Urothelium cell line (cell line): Measurements from ENCODE around the gene PCDH10.

Experiments
- DNase-seq: peaks from one replicate; pipeline ENCODE4 v3.0.0; 2011; ENCODE audit warnings: low spot score, mixed read lengths
- FAIRE-seq: peaks from 2 replicates; lab custom pipeline; 2011; peaks lifted over from hg19 to GRCh38; lab: Jason Lieb, UNC

The PCDH10 gene

GRCh38 chr4:133148690-133149363 lies at the start of gene PCDH10:
PCDH10 (plus strand) TSS chr4:133149294; CDS start chr4:133150141, 847 bp downstream.
- DNase-seq (no peak), FAIRE-seq (no peak)

- no peak for DNase-seq
- no peak for FAIRE-seq
Observed at GRCh38 chr4:133102043-133102442, 47.1 kb upstream of the PCDH10 start.

- FAIRE-seq (no peak), DNase-seq (no peak)
Observed at GRCh38 chr4:133102612-133103409, 46.3 kb upstream of the PCDH10 start.

- no peak for DNase-seq
- FAIRE-seq, result no peak
Observed at GRCh38 chr4:133112641-133113040, 36.5 kb upstream of the PCDH10 start.

DNA sequence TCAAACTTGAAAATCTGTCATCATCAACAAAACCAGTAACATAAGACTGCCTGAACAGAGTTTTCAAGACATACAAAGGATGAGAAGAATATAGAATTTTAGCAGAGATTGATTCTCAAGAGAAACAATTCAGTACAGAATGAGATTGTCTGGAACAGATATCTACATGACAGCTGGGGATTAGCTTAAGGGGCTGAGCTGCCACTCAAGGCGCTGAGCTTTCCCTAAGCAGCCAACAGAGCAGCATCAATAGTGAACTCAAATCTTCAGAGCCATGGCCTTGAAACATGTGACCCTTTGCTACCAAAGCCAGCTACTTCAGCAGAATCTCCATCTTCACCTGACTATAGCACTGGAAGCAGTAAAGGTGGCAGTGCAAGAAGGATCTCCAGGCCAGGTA lies 24.3 kb upstream of the PCDH10 start:
- no peak for FAIRE-seq
- DNase-seq, result no peak

DNA sequence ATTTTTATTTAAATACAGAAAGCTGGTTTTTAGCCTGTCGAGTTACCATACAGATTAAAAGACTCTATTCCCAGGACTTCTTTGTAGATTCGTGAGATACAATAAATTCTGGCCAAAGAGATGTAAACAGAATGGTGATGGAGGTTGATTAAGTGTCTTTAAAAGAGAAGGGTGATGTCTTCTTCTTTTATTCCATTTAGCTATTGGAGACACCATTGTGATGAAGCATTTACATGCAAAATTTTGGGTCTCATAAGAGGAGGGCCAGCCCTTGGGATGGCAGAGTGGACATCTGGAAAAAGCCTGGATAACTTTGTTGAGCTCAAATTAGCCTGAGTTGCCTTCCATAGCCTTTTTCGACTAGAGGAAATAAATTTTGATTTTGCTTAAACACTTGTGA lies 21.6 kb upstream of the PCDH10 start:
- FAIRE-seq, result no peak

DNA sequence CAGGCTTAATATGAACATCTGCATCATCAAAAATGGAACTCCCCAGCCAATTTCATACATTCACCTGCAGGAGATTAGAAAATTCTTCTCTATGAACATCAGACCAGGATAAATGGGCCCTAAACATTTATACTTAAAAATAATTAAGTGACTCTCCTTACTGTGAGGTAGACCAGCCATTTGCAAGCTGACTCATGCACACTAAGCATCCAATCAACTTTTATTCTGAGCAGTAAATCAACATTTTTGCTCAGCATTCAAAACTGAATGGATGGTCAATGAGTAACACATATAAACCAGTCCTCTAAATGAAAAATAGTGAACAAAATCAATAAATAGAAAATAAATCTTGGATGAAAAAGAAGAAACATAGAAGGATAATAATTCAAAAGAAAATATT lies 19.9 kb upstream of the PCDH10 start:
- DNase-seq (no peak), FAIRE-seq (no peak)

More for the DNA sequence above, 21.6 kb upstream of the PCDH10 start:
- no peak for DNase-seq

DNA sequence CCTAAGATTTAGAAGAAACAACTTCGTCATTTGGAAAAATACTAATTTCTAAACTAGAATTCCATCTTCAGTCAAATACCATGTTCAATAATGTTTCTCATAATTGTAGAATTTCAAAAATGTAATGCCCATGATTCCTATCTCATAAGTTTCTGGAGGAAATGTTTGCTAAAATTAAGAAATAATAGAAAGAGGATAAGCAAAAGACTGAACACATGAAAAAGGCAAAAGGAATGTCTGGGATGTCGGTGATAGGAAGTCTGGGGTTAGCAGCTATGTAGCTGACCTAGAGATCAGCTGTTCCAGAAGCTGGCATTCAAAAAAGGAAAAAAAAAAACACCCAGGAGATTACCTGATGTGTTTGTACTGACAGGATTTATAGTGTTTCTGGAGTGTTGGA lies 18.9 kb upstream of the PCDH10 start:
- no peak for DNase-seq
- FAIRE-seq, result no peak

DNA sequence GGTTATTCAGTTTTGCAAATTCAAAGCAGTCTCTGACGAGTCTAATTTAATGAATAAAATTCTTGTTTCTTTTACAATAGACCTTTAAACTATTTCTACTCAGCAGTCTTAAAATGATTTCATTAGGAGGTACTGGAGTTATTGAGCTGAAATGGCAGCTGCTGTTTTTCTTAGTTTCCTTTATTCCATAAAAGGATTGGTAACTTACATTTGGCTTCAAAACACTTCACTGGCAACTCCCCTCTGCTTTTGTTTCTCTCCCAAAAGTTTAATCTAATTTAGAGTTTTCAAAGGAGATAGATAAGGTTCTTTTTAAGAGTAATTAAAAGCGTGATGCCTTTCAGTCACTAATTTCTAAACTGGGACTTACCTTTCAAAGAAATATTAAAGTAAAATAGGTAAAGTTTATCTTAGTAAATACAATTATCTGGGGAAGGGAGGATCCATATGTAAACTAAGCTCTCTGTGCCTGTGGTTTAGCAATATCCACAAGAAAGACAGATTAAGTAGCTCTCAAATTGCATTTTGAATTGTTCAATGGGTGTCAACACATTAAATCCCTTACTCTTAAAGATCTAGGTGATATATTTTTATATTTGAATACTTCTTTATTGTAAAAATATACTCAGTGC lies 17.1 kb upstream of the PCDH10 start:
- DNase-seq, result no peak

DNA sequence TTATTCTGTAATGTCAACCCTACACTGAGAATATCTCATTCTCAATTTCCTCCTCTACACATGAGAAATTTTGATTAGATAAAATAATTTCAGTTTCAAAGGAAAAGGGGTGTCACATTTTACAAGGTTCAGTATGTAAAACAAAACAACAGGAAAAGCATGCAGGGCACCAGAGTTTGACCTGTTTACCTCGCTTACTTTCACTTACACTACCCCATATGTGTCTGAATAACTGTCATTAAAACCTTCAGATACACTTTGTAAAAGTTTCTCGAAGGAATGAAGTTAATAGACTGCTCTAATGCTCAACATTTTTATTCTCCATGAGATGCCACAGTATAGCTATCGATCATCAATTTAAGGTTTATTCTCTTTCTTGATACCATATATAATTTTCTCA lies 12.3 kb upstream of the PCDH10 start:
- FAIRE-seq (no peak), DNase-seq (no peak)

More for the DNA sequence above, 17.1 kb upstream of the PCDH10 start:
- FAIRE-seq, result no peak

DNA sequence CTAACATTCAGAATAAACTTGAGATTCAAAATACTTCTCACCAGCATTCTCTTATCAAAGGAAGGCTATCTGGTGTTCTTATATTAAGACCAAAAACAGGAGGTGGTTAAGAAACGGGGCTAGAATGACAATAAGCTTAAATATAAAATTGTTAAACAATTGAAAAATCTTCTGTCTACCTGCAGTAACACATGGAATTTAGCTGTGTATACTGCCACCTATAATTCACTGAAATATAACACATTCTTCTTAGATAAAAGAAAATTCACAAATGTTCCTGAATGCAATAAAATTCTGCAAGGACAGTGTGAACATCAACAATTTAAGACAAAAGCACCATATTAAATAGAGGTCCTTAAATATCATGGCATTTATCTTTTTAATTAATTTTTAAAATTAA lies 11.5 kb upstream of the PCDH10 start:
- FAIRE-seq (no peak), DNase-seq (no peak)

- DNase-seq, result no peak
- FAIRE-seq, result no peak
Observed at GRCh38 chr4:133143775-133144430, 5.2 kb upstream of the PCDH10 start.

DNA sequence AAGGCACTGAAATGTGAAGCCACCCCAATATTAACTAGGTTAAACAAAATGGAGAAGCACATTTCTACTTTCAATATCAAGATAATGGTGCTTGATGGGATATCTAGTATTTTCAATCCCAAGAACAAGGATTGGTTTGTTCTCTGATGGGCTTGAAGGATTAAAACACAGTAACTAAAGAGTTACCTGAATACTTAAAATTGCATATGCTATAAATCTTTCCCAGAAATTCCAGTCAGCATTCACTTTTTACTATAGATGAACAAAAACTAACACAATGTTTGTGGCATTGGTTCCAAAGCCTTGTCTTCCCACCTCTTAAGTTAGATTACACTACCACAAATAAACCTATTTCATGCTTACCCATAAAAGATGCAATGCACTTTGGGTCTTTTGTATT lies 3.9 kb upstream of the PCDH10 start:
- no peak for FAIRE-seq
- DNase-seq, result no peak

DNA sequence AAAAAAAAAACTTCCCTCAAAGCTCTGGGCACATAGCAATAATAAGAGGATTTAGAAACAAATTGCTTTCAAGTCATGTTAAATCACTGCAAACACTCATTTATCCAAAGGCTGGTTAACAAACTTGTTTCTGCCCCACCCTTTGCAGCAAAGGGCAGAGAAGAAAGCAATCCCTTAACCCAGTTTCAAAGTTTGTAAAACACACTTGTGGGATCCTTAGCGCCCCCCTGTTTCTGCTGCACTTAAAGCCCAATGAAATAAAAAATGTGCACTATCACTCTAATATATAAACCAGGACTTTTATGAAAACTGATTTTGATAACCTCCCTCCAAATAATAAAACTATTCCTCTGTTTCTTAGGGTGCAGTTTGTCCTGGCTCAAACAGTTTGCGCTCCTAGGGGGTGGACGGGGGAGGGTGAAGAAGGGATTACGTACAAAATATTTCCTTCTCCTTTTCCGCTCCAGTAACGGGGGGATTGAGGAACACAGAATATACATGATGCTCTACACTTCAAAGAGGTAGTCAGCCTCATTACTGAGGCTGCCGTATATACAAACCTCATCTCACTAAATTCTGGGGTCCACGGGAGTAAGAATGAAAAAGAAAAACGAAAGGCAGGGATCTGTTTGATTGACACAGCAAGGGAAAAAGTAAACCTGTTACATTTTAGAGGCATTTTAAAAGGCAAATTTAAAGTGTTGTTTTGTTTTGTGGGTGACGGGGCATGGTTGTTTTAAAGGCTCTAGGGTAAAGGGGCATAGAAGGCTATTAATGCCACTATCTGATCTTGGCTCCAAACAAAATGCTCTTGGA lies 3.1 kb upstream of the PCDH10 start:
- DNase-seq (no peak), FAIRE-seq (no peak)

DNA sequence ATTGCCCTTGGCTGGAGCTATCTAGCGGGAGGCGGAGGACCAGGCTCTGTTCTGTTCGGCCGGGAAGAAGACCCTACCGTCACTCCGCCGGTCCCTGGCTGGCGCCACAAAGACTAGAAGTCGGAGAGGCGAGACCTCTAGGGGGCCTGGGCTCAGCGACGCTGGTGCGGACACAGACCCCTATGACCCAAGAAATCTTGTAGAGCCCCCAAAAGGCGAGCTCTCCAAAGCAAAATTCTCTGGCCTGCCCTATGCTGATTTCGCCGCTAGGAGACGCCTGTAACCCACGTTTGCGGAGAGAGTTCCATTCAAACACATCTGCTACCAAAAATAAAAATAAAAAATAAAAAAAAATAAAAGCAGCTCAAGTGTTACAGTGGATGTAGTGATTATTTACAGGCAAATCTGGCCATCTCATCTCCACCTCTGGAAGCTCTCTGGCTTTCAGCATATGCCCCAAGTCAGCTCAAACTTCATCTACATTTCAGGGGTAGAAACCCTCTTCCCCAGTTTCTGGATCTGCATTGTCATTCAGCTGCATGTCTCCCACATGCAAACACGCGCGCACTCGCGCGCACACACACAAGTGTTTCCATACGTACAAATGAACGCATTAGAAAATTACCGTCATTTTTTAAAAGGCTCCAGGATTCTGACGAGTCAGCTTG lies 2.4 kb upstream of the PCDH10 start:
- peak; percentile 43 for DNase-seq
- FAIRE-seq, result no peak

GRCh38 chr4:133147286-133147821 lies 1.7 kb upstream of the PCDH10 start:
- DNase-seq (no peak), FAIRE-seq (no peak)

DNA sequence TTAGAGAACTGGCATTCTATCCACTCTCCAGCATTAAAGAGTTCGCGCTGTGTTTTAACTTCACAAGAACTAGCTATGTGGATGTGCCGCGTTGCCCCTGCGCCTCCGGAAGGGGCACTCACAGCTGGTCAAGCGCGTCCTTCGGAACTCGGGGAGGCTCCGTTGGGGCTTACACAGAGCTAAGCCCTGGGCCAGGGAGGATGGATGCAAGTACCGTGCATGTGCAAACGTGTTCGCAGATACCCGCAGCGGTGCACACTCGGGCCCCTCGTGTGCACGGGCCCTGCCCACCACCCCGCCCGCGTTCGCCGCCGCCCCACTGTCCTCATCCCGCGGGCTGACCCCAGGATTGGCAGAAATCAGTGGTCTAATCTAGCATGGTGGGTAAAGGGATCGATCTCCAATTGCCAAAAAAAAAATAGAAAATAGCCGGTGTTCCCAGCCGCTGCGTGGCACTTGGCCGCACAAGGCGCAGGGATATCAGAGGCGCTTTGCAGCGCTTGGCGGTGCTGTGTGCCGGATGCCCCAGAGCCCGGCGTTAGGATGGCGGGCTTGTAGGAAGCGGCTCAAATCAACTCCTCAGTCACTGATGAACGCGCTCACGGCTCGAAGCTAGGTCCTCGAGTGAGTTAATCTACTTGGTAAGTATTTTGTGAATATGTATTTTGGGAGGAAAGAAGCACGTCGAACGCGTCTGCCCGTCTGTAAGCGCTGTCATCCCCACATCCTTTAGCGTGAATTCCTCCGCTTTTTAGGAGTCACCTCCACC lies 989 bp upstream of the PCDH10 start:
- no peak for DNase-seq
- FAIRE-seq, result no peak

DNA sequence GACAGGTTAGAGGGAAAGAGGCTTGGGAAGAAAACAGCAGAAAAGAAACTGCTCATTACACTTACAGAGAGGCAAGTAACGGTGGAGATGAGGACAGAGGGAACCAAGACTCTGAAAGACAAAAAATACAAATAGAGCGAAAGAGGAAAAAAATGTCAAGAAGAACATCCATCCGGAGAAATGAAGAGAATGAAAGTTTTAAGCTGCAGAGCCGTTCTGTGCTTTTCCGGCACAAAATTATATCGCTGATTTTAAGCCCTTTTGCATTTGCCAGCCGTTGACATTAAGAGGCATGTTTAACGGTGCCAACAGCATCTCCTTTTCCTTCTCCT lies 236 bp downstream of the PCDH10 start:
- DNase-seq, result no peak

GRCh38 chr4:133149932-133150471 lies 908 bp downstream of the PCDH10 start:
- DNase-seq, result no peak
- FAIRE-seq, result no peak

More for the DNA sequence above, 236 bp downstream of the PCDH10 start:
- no peak for FAIRE-seq
